ENCODE results near the gene NAT8.
"Not testable (repeated sequence)": the region's sequence is repeated elsewhere in the genome, so short reads cannot be mapped to it uniquely, and the experiment has no call there.

The NAT8 gene, protein sequence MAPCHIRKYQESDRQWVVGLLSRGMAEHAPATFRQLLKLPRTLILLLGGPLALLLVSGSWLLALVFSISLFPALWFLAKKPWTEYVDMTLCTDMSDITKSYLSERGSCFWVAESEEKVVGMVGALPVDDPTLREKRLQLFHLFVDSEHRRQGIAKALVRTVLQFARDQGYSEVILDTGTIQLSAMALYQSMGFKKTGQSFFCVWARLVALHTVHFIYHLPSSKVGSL
- total RNA-seq, result 0 reads per million in 2 donors

DNA sequence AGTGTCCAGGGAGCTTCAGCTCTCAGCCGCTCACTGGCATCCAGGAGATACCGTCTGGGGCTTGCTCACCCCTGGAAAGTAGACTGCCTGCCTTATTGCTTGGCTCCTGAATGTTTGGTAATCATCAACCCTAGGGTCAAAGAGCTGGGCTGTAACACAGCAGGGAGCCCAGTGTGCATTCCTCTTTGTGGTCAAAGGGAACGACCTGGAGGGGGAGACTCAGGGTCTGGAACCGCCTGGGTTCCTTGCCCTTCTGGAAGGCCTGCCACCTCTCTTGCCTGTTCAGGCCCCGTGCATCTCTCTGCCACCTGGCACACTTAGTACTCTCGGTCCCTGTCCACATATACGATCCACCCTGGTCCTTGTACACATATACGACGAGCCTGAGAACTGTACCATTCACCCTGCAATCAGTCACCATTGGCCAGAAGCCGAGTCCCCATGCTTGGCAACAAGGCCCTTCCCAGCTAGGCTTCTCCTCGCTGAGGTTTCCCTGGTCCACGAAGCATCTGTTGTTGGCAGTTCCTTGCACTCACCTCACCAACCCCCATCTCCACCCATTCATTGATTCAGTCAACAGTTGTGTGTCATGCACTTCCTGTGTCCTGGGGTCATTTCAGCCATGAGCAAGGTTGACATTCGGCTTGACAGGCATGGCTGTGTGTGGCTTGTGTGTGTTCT is at the start of gene NAT8:
Gene NAT8 (minus strand): TSS at position 85 of the 681 bp plus-strand sequence. CDS start 794 bp downstream, outside the sequence.
- DNase-seq, result no peak

- not testable (repeated sequence) for DNase-seq
These were observed 48.3 kb upstream of the NAT8 start for GRCh38 chr2:73690372-73691088.

- not testable (repeated sequence) for DNase-seq
These were observed 46.3 kb upstream of the NAT8 start for GRCh38 chr2:73688494-73688893.

- no peak for DNase-seq
These were observed 43.7 kb upstream of the NAT8 start for GRCh38 chr2:73685764-73686438.

DNA sequence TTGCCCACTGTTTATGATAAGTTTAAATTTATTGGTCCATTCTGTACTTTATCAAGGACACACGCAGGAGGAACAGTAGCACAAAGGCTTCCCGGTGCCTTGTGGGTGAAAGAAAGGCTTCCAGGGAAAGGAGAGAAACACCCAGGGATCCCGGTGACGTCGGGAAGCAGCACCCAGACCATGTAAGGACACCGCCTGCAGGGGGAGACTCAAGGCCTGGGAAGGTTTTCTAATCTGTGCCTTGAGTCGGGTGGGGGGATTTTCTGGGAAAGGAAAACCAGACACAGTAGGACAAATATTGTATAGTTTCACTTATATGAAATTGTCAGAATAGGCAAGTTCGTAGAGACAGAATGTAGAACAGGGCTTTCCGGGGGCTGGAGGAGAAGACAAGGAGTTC is 42.7 kb upstream of the NAT8 start:
- DNase-seq, result not testable (repeated sequence)

GRCh38 chr2:73684325-73684724 is 42.1 kb upstream of the NAT8 start:
- DNase-seq, result not testable (repeated sequence)

DNA sequence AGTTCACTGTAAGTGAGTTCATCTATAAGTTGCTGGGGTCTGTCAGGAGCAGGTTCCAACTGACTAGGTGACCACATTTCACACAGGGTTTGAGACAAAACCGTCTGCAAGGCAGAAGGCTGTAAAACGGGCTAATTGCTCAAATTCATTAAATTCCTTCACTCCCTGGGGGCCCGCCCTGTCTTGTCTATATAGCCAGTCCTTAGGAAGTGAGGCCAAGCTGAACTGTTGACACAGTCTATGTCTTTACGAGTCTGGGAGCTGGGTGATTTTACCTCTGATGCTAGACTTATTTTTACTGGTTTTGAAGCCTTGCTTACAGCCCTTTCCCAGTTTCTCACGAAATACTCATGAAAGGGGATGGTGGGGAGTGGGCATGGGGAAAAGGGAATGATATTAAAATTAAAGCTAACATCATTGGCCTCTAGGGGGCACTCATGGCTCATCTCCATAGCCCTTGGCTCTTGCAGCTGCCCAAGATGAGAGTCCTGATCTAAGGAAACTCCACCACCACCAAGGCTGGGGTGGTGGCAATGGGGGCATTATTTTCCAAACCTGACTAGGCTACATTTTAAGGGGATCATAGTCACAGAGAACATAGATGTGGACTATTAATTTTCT is 37.8 kb upstream of the NAT8 start:
- not testable (repeated sequence) for DNase-seq

DNA sequence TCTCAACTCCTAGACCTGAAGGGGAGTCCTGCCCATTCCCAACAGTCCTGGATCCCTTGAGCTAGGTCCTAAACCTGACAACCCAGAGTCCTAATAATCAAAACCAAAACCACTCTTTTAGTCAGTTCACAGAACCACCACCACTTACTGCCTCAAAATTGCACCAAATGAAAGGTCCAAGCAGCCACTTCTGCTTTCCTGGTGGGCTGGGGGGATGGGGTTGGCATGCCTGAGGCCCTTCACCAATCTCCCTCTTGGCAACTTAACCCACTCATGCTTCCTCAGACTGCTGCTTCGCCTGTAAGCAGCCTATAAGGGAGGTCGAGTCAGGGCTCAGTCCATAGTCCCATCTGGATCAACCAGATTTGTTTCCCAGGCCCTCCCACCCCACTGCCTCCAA is 37.0 kb upstream of the NAT8 start:
- not testable (repeated sequence) for DNase-seq

DNA sequence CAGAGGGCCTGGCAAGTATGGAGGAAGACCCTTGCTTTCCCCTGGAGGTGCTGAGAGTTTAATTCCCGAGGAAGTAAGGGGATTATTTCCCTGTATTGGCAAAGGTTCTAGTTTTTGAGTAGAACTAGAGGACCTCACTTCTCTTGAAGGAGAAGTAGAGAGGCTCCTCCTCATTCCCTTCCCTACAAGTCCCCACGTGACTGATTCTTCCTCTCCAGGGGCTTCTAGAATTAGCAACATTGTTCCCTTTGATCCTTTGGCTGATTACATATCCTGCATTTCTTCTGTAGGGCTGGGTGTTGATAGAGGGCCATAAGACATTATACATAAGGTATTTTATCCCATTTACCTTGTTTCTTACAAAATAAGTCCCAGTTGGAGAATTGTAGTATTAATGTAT is 35.8 kb upstream of the NAT8 start:
- not testable (repeated sequence) for DNase-seq

DNA sequence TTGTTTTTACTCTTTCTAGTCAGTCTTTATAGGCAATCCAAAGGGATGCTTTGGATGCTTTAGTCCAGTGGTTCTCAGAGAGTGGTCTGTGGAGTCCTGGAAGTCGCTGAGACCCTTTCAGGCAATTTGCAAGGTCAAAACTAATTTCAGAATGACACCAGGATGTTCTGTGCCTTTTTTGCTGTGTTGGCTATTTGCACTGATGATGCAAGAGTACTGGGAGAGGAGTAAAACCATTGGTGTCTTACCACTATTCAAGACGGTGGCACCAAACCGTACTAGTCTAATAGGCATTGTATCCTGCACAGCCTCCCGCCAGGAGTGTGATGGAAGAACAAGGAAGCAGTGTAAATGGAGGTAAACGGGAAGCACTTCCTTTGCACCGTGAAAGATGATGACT is 34.0 kb upstream of the NAT8 start:
- DNase-seq, result not testable (repeated sequence)

GRCh38 chr2:73674696-73675157 is 32.5 kb upstream of the NAT8 start:
- DNase-seq, result not testable (repeated sequence)

DNA sequence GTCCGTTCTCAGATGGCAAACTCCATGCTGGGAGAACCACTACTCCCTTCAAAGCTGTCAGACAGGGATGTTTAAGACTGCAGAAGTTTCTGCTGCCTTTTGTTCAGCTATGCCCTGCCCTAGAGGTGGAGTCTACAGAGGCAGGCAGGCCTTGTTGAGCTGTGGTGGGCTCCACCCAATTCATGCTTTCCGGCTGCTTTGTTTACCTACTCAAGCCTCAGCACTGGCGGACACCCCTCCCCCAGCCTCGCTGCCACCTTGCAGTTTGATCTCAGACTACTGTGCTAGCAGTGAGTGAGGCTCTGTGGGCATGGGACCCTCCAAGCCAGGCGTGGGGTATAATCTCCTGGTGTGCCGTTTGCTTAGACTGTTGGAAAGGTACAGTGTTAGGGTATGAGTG is 27.8 kb upstream of the NAT8 start:
- not testable (repeated sequence) for DNase-seq

DNA sequence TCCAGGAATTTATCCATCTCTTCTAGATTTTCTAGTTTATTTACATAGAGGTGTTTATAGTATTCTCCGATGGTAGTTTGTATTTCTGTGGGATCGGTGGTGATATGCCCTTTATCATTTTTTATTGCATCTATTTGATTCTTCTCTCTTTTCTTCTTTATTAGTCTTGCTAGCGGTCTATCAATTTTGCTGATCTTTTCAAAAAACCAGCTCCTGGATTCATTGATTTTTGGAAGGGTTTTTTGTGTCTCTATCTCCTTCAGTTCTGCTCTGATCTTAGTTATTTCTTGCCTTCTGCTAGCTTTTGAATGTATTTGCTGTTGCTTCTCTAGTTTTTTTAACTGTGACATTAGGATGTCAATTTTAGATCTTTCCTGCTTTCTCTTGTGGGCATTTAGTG is 25.0 kb upstream of the NAT8 start:
- DNase-seq, result not testable (repeated sequence)

GRCh38 chr2:73654175-73654574 is 12.0 kb upstream of the NAT8 start:
- DNase-seq, result no peak

DNA sequence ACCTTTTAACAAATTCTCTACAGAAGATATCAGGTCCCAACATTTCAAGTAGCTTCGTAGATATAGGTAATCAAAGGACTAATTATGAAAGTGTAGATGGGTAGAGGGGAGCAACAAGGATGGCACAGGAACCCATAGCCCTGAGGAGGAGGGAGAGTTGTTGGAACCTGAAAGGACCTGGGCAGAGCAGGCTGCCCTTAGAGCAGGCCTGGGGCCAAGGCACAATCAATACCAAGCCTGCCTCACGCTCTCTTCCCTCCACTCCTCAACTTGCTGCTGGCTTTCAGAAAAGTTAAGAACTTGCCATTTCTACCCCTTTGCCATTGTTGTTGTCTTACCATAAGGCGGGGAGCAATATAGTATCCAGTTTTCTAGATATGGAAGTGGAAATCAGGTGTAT is 10.1 kb upstream of the NAT8 start:
- no peak for DNase-seq

DNA sequence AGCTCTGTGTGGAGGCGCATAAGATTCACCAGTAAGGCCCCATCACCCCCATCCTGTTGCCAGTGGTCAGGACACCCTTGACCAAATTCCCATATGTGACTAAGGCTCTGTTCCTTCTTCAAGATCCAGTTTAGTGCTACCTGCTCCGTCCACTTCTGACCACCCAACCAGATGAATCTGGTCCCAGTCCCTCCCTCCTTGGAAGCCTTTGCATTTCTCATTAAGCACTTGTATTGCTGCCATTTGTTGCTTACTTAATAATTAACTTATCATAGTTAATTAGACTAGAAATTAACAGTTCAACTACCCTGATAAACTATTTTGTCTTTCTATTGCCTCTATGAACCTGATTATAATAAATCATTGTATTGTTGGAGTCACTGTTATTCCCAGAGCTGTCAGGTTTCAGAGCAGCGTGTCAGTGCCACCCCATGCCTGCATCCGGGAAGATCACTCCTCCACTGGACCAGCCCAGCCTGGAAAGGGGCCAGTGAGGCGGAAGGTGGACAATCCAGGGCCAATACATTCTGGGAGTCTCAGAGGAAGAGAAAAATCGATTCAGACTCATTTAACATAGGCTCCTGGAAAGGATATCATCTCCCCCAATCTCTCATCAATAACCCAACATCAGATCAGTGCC is 9.5 kb upstream of the NAT8 start:
- no peak for DNase-seq

DNA sequence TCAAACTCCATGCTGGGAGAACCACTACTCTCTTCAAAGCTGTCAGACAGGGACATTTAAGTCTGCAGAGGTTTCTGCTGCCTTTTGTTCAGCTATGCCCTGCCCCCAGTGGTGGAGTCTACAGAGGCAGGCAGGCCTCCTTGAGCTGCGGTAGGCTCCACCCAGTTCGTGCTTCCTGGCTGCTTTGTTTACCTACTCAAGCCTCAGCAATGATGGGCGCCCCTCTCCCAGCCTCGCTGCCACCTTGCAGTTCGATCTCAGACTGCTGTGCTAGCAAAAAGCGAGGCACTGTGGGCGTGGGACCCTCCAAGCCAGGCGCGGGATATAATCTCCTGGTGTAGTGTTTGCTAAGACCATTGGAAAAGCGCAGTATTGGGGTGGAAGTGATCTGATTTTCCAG is 5.5 kb upstream of the NAT8 start:
- DNase-seq, result not testable (repeated sequence)

DNA sequence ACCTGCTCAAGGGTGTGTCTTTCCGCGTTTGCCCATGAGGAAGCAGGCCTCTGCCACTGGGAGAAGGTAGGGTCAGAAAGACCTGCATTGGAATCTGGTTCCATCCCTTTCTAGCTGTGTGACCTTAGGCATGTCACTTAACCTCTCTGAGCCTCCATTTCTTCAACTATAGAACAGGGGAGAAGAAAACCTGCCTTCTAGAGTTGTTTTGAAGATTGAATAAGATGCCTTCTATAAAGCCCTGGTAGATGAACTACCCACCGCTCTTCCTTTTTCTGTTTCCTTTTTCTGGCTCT is 507 bp downstream of the NAT8 start:
- no peak for DNase-seq

DNA sequence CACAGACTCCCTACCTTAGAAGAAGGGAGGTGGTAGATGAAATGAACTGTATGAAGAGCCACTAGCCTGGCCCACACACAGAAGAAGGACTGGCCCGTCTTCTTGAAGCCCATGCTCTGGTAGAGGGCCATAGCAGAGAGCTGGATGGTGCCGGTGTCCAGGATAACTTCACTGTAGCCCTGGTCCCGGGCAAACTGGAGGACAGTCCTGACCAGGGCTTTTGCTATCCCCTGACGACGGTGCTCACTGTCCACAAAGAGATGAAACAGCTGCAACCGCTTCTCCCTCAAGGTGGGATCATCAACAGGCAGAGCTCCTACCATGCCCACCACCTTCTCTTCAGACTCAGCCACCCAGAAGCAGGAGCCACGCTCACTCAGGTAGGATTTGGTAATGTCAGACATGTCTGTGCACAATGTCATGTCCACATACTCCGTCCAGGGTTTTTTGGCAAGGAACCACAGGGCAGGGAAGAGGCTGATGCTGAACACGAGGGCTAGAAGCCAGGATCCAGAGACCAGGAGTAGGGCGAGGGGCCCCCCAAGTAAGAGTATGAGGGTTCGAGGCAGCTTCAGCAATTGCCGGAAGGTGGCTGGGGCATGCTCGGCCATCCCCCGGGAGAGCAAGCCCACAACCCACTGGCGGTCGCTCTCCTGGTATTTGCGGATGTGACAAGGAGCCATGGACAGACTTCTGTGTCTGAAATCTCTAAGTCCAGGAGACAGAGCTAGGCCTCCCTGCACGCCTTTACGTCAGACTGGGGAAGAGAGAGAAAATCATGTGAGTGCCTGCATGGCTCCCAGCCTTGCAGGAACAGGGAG is 1.1 kb downstream of the NAT8 start:
- no peak for DNase-seq

DNA sequence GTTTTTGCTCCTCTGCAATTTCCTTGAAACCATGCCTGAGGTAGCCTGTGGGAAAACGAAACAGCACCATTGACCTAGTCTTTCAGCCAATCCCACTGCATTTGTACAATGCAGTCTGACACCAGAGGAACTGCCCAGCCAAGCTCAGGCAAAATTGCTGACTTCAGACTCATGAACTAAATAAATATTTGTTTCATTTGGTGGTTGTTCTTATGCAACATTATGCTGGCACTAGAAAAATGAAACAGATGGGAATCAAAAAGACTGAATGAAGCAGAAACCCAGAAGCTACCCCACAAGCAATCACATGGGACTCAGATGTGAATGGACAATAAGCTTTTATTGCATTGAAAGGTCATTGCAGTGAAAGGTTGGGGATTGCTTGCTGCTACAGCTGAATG is 1.7 kb downstream of the NAT8 start:
- no peak for DNase-seq

DNA sequence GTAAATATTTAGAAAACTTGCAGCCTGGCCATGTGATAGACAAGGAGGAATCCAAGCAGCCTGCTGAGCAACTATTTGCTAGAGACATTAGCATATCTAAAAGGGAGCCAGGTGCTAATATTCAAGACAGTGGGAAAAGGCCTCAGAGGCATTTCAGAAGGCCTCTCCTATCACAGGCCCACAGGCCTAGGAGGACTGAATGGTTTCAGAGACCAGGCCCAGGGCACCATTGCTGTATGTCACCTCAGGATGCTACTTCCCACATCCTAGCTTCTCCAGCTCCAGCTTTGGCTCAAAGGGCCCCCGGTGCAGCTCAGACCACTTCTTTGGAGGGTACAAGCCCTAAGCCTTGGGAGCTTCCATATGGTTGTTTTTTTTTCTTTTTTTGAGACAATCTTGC is 3.8 kb downstream of the NAT8 start:
- no peak for DNase-seq
